SJCRH30 (cell line): ENCODE results near the gene FABP3. TPM values are rescaled to one million over a fixed set of nuclear protein-coding genes. Genes with fewer than 3 reads are reported as not detected.

Source experiments
- DNase-seq, 2 experiments: peaks; one replicate each; pipeline ENCODE4 v3.0.0-alpha.2; 2015 to 2020
- H3K27ac ChIP-seq: fragments of 250-450 bp; sonication (Bioruptor Pico); 2 replicates; pipeline ENCODE4 v1.5.1; 2020; ENCODE audit warnings: mild to moderate bottlenecking, moderate library complexity
- H3K27me3 ChIP-seq: fragments of 250-450 bp; sonication (Bioruptor Pico); 2 replicates; pipeline ENCODE4 v1.5.1; 2020; ENCODE audit warnings: mild to moderate bottlenecking, moderate library complexity
- H3K36me3 ChIP-seq: fragments of 250-450 bp; sonication (Bioruptor Pico); 2 replicates; pipeline ENCODE4 v1.5.1; 2020; ENCODE audit warnings: mild to moderate bottlenecking, moderate library complexity
- H3K4me1 ChIP-seq: fragments of 250-450 bp; sonication (Bioruptor Pico); 2 replicates; pipeline ENCODE4 v1.5.1; 2020; ENCODE audit warnings: mild to moderate bottlenecking, moderate library complexity
- H3K4me3 ChIP-seq: fragments of 250-450 bp; sonication (Bioruptor Pico); 2 replicates; pipeline ENCODE4 v1.5.1; 2020; ENCODE audit warnings: mild to moderate bottlenecking, moderate library complexity
- H3K9me3 ChIP-seq: fragments of 250-450 bp; sonication (Bioruptor Pico); replicated peaks from 2 replicates; pipeline ENCODE4 v1.5.1; 2020; ENCODE audit warnings: mild to moderate bottlenecking, moderate library complexity
- total RNA-seq: library from RNA; depleted of rRNA; stranded (reverse); fragments of >200 nt; shearing (Covaris generic); gene quantifications from 2 replicates; pipeline ENCODE4 v1.2.3, GENCODE V29; 2014

Gene FABP3
- total RNA-seq, 1 experiment from 2014 or later, result 6.1 TPM

GRCh38 chr1:31408788-31409318 is 36.0 kb upstream of the FABP3 start:
- no peak overlapping the region for H3K27ac ChIP-seq
- DNase-seq, result no peak
- H3K9me3 ChIP-seq, result no peaks in the 10 kb centered on the region
- H3K4me1 ChIP-seq, result peaks cover 26% of the 10 kb centered on the region
- no peaks in the 10 kb centered on the region for H3K36me3 ChIP-seq
- H3K4me3 ChIP-seq, result no peak overlapping the region
- H3K27me3 ChIP-seq, result no peaks in the 10 kb centered on the region

GRCh38 chr1:31407029-31407626 is 34.3 kb upstream of the FABP3 start:
- DNase-seq, result peak; percentile 31 to 40
- no peaks in the 10 kb centered on the region for H3K27me3 ChIP-seq
- H3K4me1 ChIP-seq, result peaks cover 21% of the 10 kb centered on the region
- H3K36me3 ChIP-seq, result no peaks in the 10 kb centered on the region
- no peaks in the 10 kb centered on the region for H3K9me3 ChIP-seq
- H3K27ac ChIP-seq, result peak overlapping the region; percentile 19; the same call in 1 of the 2 replicates
- H3K4me3 ChIP-seq, result no peak overlapping the region

DNA sequence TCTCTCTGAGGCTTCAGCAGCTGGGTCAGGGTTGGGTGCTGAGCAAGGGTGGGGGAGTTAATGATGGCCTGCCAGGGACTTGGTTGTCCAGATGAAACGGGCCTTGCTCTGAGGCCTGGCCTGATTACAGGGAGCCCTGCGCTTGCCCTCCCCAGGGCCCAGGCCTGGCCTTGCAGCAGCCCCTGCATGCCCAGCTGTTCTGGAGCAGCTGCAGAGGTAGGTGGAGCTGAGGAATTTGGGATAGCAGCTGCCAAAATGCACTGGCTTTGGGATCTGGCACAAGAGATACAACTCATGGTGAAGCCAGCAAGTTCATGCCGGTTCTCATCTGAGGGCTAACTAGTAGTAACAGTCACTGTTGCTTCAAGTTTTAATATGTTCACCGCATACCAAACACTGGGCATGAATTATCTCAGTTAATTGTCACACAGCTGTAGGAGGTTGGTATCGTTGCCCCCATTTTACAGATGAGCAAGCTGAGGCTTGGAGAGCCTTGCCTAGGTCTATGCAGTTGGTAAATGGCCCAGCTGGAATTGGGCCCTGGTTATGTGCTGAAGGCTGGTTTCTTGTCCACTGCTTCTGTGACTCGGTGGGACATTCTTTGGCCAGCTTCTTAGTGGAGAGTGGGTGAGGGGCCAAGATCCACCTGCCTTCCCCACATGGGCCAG is 32.8 kb upstream of the FABP3 start:
- H3K27me3 ChIP-seq, result no peaks in the 10 kb centered on the region
- no peaks in the 10 kb centered on the region for H3K9me3 ChIP-seq
- no peak overlapping the region for H3K4me3 ChIP-seq
- peaks cover 21% of the 10 kb centered on the region for H3K4me1 ChIP-seq
- peak; percentile 96 for DNase-seq
- no peaks in the 10 kb centered on the region for H3K36me3 ChIP-seq
- H3K27ac ChIP-seq, result peak overlapping the region; percentile 61

DNA sequence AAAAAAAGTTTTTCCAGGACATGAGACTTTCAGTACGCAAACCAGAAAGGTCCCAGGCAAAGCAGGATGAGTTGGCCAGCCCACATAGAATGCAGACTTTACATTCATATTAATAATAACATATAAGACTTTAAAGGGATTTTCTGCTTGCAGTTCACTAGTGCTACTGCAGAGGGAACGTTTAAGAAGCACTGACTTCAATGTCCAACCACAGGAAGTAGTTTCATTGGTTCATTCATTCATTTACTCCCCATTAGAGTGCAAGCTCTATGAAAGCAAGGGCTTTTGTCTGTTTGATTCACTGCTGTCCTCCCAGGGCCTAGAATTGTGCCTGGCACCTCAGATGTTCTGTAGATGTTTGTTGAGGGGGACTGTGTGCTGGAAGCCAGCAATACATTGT is 28.4 kb upstream of the FABP3 start:
- Histone ChIP-seq H3K4me1 (peaks cover 12% of the 10 kb centered on the region), H3K27me3 (no peaks in the 10 kb centered on the region), H3K4me3 (no peak overlapping the region), H3K36me3 (no peaks in the 10 kb centered on the region), H3K27ac (no peak overlapping the region), H3K9me3 (no peaks in the 10 kb centered on the region)
- no peak for DNase-seq

DNA sequence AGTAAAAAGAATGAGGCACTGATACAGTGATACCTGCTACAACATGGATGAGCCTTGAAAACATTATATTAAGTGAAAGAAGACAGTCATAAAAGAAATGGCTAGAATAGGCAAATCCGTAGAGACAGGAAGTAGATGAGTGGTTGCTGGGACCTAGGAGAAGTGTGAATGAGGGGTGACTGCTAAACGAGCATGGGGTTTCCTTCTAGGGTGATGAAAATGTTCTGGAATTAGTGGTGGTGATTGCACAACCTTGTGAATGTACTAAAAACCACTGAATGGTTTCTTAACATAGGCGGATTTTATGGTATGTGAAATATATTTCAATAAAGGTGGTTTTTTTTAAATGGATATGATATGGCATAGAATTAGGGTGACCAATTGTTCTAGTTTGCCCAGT is 27.5 kb upstream of the FABP3 start:
- Histone ChIP-seq H3K27me3 (no peaks in the 10 kb centered on the region), H3K4me1 (peaks cover 8% of the 10 kb centered on the region), H3K36me3 (no peaks in the 10 kb centered on the region), H3K9me3 (no peaks in the 10 kb centered on the region), H3K27ac (no peak overlapping the region), H3K4me3 (no peak overlapping the region)
- DNase-seq, result no peak

- Histone ChIP-seq H3K4me3 (no peak overlapping the region), H3K9me3 (no peaks in the 10 kb centered on the region), H3K4me1 (peaks cover 4% of the 10 kb centered on the region), H3K27ac (no peak overlapping the region), H3K27me3 (no peaks in the 10 kb centered on the region), H3K36me3 (no peaks in the 10 kb centered on the region)
- DNase-seq, result no peak
Measured at GRCh38 chr1:31399976-31400375, 27.1 kb upstream of the FABP3 start.

GRCh38 chr1:31398246-31398645 is 25.4 kb upstream of the FABP3 start:
- Histone ChIP-seq H3K27ac (no peak overlapping the region), H3K27me3 (no peaks in the 10 kb centered on the region), H3K4me1 (no peaks in the 10 kb centered on the region; the same call in none of the 2 replicates), H3K9me3 (no peaks in the 10 kb centered on the region), H3K36me3 (no peaks in the 10 kb centered on the region), H3K4me3 (no peak overlapping the region)
- DNase-seq, result no peak

- H3K27ac ChIP-seq, result no peak overlapping the region
Measured at GRCh38 chr1:31397360-31398095, 24.7 kb upstream of the FABP3 start.

DNA sequence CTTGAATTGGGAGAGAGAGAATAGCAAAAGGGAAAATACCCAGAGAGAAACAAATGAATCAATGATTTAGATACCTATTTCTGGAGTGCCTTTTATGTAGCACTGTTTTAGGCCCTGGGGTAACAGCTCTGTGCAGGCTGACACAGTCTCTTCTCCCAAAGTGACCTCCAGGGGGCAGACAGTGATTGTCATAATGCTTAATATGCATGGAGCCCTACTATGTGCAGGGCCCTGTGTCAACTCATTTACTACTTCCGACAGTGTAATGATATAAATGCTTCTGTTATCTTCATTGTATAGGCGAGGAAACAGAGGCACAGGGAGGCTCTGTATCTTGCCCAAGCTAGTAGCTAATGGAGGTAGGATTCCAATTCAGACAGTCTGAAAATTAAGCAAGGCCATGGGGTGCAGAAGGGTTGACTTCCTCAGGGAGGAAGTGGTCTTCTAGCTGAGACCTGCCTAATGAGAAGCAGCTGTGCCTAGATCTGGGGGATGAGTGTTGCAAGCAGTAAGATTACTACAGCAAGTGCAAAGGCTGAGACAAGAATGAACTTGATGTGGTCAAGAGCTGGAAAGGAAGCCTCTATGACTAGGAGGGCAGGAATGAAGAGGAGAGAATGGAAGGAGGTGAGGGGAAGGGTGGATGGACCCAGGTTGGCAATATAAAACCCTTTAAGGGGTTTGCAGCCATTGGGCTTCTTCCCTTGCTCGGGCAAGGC is 23.9 kb upstream of the FABP3 start:
- peak in 1 of 2 experiments; percentile 26 for DNase-seq

More at GRCh38 chr1:31397360-31398095, 24.7 kb upstream of the FABP3 start:
- H3K27me3 ChIP-seq, result no peaks in the 10 kb centered on the region
- no peaks in the 10 kb centered on the region; the same call in none of the 2 replicates for H3K4me1 ChIP-seq
- no peaks in the 10 kb centered on the region for H3K36me3 ChIP-seq
- H3K4me3 ChIP-seq, result no peak overlapping the region
- no peak for DNase-seq
- no peaks in the 10 kb centered on the region for H3K9me3 ChIP-seq

DNA sequence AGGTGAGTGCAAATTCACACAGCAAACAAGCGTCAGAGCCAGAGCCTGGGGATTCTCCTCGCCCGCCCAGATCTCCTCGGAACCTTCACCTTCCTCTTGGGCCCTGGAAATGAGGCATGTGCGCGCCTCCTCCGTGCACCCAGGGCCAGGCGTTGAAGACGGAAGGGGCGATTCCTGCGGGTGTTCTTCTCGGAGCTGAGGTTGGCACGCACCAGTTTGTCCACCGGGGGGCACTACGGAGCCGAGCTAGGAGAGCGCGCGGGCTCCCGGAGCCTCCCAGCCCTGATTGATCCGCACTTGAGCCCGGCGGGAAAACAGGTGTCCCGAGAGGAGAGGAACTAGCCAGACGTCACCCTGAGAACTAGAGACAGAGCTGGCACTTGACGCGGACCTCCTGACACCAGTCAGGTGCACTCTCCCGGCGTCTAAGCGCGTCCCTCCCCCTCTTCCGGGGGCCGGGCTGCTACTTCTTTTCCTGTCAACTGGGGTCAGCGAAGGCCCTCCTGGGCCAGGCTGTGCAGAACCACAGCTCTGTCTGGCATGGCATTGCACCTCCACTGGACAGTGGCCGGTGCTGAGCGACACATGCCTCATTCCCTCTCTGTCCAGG is 21.8 kb upstream of the FABP3 start:
- Histone ChIP-seq H3K4me1 (no peaks in the 10 kb centered on the region; the same call in none of the 2 replicates), H3K27me3 (no peaks in the 10 kb centered on the region), H3K4me3 (no peak overlapping the region), H3K36me3 (no peaks in the 10 kb centered on the region), H3K27ac (no peak overlapping the region), H3K9me3 (no peaks in the 10 kb centered on the region)
- peak; percentile 94 to 97 for DNase-seq

More for the DNA sequence above, 23.9 kb upstream of the FABP3 start:
- Histone ChIP-seq H3K36me3 (no peaks in the 10 kb centered on the region), H3K27me3 (no peaks in the 10 kb centered on the region), H3K4me3 (no peak overlapping the region), H3K27ac (no peak overlapping the region), H3K4me1 (no peaks in the 10 kb centered on the region; the same call in none of the 2 replicates), H3K9me3 (no peaks in the 10 kb centered on the region)

- no peak overlapping the region for H3K27ac ChIP-seq
- no peaks in the 10 kb centered on the region for H3K9me3 ChIP-seq
- H3K36me3 ChIP-seq, result no peaks in the 10 kb centered on the region
- H3K4me3 ChIP-seq, result no peak overlapping the region
- no peaks in the 10 kb centered on the region; the same call in none of the 2 replicates for H3K4me1 ChIP-seq
- H3K27me3 ChIP-seq, result no peaks in the 10 kb centered on the region
- DNase-seq, result no peak
Measured at GRCh38 chr1:31393463-31393862, 20.6 kb upstream of the FABP3 start.

DNA sequence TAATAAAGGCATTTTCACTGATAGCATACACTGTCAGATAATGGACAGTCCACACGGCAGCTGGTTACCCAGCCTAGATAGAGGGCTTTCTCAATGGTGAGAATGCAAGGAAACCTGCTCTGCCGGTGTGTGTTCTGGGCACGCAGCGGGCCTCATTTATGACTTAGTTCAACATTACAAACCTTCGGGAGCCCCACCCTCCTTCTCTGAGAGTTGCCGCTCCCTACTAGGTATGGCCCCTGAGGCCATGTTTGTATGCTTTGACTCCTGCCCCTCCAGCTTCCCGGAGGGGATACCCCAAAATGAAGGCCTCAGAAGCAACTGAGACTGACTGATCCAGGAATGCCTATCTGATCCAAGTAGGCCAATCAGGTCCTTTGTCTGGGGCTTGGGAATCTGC is 17.2 kb upstream of the FABP3 start:
- no peak for DNase-seq
- no peaks in the 10 kb centered on the region for H3K4me1 ChIP-seq
- no peaks in the 10 kb centered on the region for H3K9me3 ChIP-seq
- H3K36me3 ChIP-seq, result no peaks in the 10 kb centered on the region
- H3K27ac ChIP-seq, result no peak overlapping the region
- no peak overlapping the region for H3K4me3 ChIP-seq
- H3K27me3 ChIP-seq, result no peaks in the 10 kb centered on the region

- H3K4me3 ChIP-seq, result no peak overlapping the region
Measured at GRCh38 chr1:31389616-31390015, 16.7 kb upstream of the FABP3 start.

GRCh38 chr1:31387612-31388011 is 14.7 kb upstream of the FABP3 start:
- H3K36me3 ChIP-seq, result no peaks in the 10 kb centered on the region
- H3K27me3 ChIP-seq, result no peaks in the 10 kb centered on the region
- peaks cover 6% of the 10 kb centered on the region for H3K4me1 ChIP-seq
- H3K9me3 ChIP-seq, result no peaks in the 10 kb centered on the region
- no peak overlapping the region for H3K27ac ChIP-seq
- H3K4me3 ChIP-seq, result no peak overlapping the region
- no peak for DNase-seq

More at GRCh38 chr1:31389616-31390015, 16.7 kb upstream of the FABP3 start:
- Histone ChIP-seq H3K9me3 (no peaks in the 10 kb centered on the region), H3K27me3 (no peaks in the 10 kb centered on the region), H3K4me1 (no peaks in the 10 kb centered on the region), H3K36me3 (no peaks in the 10 kb centered on the region), H3K27ac (no peak overlapping the region)
- DNase-seq, result no peak
